ENCODE measurements around the gene NECAP2.
"Not testable (repeated sequence)": the region's sequence is repeated elsewhere in the genome, so short reads cannot be mapped to it uniquely, and the experiment has no call there.

The NECAP2 gene

GRCh38 chr1:16430606-16431005 is 9.9 kb upstream of the NECAP2 start:
- DNase-seq, result no peak

- DNase-seq, result no peak
Measured at GRCh38 chr1:16433030-16433429, 7.5 kb upstream of the NECAP2 start.

DNA sequence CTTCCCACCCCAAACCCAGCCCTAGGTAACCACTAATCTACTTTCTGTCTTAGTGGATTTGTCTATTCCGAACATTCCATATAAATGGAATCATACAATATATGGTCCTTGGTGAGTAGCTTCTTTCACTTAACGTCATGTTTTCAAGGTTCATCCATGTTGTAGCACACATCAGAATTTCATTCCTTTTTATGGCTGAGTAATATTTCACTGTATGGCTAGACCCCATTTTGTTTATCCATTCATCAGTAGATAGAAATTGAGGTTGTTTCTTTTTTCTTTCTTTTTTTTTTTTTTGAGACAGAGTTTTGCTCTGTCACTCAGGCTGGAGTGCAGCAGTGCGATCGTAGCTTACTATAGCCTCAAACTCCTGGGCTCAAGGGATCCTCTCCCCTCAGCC is 6.5 kb upstream of the NECAP2 start:
- no peak for DNase-seq

- no peak for DNase-seq
Measured at GRCh38 chr1:16434501-16434900, 6.0 kb upstream of the NECAP2 start.

DNA sequence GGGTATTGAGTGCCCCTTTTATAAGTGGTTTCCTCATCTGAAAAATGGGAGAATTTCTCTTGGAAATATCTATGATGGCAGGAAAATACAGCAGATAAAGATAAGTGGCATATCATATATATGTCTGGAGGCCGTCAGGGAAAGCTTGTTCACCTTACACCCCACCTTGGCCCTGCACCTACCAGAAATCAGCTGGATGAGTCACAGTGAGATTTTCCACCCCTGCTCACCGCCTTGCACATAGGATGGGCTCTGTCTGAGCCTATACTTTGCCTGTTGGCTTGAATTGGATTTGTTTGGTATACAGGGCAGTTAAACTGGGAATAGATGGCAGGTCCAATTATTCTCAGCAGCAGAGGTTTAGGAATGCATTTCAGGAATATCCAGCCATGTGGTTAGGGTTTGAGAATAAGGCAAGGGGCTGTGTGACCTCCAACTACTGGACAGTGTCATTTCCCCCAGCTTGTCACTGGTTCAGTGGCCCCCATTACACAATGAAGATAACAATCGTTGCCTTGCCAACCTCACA is 3.5 kb upstream of the NECAP2 start, which contains the start of gene SPATA21:
Gene SPATA21, minus strand, starts transcription at position 479 of the 529 bp plus-strand sequence. CDS start 6,053 bp downstream, outside the sequence.
- no peak for DNase-seq

DNA sequence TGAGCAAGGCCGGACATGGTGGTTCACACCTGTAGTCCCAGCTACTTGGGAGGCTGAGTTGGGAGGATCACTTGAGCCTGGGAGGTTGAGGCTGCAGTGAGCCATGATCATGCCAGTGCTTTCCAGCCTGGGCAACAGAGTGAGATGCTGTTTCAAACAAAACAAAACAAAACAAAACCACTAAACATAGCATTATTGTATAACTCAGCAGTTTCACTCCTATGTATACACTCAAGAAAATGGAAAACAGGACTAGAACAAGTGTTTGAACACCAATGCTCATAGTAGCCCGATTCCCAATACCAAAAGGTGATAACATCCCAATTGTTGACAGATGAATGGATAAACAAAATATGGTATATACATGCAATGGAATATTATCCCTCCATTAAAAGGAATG is 2.0 kb upstream of the NECAP2 start:
- DNase-seq, result no peak

DNA sequence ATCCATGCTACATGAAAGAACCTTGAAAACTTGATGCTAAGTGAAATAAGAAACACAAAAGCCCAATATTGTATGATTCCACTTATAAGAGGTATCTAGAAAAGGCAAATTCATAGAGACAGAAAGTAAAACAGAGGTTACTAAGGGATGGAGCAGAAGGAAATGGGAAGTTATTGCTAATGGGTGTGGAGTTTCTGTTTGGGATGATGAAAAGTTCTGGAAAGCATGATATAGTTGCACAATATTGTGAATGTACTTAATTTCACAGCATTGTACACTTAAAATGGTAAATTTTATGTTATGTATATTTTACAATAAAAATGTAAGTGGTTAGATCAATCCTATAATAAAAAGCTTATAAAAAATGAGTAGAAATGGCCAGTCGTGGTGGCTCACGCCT is 1.6 kb upstream of the NECAP2 start:
- no peak for DNase-seq

DNA sequence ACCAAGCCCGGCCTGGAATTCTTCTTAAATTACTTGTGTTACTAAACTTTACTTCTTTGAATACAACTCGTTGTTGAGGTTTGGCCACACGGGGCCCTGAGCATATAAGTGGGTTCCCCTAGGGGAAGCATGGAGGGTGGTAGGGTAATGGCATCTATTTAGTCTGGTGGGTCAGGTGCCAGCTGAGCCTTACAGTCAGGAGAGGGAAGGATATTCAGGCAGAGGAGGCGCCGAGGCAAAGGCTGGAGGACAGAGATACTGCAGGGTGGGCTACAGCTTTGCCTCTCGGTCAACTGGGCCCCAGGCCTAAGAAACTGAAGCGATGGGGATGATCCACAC is 424 bp upstream of the NECAP2 start:
- no peak for DNase-seq

- no peak for DNase-seq
Measured at GRCh38 chr1:16441282-16441665, 750 bp downstream of the NECAP2 start.

DNA sequence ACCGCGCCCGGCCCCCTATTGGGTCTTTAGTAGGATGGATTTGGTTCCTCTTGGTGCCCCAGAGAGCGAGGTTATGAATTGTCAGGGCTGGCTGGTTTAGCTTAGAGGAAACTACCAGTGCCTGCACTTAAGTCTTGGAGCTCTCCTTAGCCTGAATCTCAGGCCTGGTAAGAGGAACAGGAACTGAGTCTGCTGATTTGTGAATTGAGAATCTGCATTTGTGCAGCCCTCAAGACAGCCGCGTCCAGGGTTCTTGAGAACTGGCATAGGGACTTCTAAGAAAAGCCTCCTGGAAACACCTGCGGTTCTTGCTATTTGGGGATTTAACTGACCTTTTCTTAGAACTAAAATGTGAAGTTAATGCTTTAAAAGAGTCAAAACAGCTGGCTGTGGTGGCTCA is 1.7 kb downstream of the NECAP2 start:
- DNase-seq, result no peak

DNA sequence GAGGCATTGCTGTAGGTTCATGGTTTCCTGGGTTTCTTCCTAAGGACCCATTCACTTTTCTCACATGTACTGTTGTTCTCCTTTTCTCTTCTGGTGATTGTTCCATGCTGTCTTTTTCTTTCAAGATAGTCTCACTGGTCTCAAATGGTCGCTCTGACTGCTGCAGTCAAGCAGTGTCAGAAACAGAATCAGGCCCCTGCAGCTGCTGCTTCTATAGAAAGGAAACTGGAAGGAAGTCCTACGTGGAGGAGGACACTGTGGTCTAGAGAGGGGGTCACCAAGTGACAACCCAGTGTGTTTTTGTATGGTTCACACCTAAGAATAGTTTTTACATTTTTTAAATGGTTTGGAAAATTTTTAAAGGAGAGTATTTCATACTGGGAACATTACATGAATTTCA is 2.4 kb downstream of the NECAP2 start:
- no peak for DNase-seq

GRCh38 chr1:16443975-16444770 is 3.6 kb downstream of the NECAP2 start:
- DNase-seq, result no peak

GRCh38 chr1:16445052-16445451 is 4.5 kb downstream of the NECAP2 start:
- DNase-seq, result no peak

GRCh38 chr1:16446116-16446515 is 5.6 kb downstream of the NECAP2 start:
- DNase-seq, result no peak

GRCh38 chr1:16447641-16448040 is 7.1 kb downstream of the NECAP2 start:
- DNase-seq, result no peak

- no peak for DNase-seq
Measured at GRCh38 chr1:16449065-16449464, 8.5 kb downstream of the NECAP2 start.

- no peak for DNase-seq
Measured at GRCh38 chr1:16449666-16450065, 9.1 kb downstream of the NECAP2 start.

DNA sequence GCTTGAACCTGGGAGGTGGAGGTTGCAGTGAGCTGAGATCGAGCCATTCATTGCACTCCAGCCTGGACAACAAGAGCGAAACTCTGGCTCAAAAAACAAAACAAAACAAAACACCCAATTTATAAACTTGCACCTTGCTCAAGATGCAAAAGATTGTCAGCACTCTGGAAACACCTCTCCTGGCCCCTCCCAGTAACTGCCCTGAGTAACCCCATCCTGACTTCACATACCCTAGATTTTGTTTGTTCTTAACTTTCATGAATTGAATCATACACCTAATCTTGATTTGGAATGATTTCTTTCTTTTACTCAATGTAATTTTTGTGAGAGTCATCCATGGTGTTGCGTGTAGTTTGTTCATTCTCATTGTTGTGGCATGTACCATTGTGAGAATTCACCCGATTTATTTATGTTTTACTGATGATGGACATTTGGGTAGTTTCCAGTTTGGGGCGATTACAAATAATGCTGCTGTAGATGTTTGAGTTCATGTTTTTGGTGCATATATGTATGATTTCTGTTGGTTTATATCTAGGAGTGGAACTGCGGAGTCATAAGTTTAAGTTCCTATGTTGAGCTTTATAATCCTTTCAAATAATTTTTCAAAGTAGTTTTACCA is 10.4 kb downstream of the NECAP2 start:
- no peak for DNase-seq

- DNase-seq, result no peak
Measured at GRCh38 chr1:16451841-16452528, 11.5 kb downstream of the NECAP2 start.

DNA sequence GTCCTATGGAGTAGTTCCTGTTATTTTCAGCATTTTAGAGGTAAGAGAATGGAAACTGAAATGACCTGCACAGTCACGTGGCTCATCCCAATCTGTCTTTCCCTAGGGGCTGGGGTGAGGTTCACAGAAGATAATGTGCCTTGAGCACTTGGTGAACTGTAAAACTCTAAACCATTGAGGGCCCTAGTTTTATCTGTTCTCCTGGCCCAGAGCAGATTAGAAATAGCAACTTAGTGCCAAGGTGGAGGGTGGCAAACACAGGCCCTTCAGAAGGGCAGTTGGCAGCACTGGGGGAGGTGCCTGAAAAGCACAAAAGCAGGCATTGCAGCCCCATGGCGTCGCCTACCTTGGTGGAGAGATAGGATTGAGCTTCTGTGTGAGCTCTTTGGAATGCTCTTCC is 14.4 kb downstream of the NECAP2 start:
- DNase-seq, result not testable (repeated sequence)

DNA sequence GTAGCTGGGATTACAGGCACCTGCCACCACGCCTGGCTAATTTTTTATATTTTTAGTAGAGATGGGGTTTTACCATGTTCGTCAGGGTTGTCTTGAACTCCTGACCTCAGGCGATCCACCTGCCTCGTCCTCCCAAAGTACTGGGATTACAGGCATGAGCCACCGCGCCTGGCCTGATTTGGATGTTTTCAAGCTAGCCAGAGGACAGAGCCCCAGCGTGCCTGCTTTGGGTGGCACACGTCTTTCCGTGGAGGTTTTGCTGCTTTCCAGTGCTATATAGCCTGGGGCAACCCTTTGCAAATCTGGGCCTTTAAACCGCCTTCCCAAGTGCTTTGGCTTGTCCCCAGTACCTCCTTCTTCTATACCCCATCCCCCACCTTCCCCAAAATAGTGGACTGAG is 15.6 kb downstream of the NECAP2 start:
- not testable (repeated sequence) for DNase-seq

DNA sequence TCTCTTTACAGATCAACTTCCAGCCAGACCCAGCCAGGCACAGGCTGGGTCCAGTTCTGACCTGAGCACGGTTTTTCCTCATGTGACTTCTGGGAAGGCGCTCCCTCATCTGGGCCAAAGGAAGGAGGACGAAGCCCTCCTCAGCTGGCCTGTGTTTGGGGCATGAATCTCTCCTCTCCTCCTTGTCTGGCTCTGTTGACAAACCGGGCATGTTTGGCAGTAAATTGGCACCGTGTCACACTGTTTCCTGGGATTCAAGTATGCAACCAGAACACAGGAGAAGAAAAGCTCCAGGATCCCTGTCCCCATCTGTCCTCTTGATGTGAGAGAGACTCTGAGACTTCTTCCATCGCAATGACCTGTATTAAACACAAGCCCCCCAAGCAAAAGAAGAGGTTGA is 18.3 kb downstream of the NECAP2 start:
- DNase-seq, result no peak

DNA sequence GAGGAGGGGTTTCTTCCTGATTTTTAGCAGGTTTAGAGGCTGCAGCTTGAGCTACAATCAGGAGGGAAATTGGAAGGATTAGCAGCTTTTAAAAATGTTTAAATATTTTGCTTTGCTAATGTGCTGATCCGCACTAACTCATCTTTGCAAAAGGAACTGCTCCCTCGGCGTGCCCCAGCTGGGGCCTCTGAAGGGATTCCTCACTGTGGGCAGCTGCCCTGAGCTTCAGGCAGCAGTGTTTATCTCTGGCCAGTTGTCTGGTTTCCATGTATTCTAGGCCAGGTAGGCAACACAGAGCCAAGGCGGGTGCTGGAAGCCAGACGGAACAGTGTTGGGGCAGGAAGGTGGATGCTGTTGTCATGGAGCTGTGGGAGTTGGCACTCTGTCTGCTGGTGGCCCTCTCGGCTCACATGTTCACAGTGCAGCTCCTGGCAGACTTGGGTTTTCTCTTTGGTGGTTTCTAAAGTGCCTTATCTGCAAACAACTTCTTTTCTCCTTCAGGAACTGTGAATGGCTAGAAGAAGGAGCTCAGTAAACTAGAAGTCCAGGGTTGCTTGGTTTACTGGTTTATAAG is 18.9 kb downstream of the NECAP2 start:
- DNase-seq, result no peak

DNA sequence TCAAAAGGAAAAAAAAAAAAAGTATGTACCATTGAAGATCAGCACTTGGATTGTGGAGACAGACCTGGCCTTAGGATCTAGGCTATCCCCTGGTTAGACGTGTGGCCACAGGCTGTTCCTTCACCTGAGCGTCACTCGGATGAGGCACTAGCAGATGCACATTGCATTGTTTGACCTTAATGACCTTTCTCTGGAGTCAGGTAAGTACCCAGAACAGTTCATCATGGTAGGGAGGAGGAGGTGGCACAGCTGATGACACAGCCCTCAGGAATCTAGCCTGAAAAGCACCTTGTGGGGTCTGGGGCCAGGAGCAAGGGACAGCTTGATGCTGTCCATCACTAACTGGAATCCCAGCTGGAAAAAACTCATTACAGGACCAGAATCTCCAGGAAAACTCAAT is 21.2 kb downstream of the NECAP2 start:
- no peak for DNase-seq
